Measurements from ENCODE around the gene CAPN12. TPM values are rescaled to one million over a fixed set of nuclear protein-coding genes. Genes with fewer than 3 reads are reported as not detected.

The CAPN12 gene
- total and polyA plus RNA-seq, 10 of the 15 experiments (the other 5 are each of a cell fraction or from before 2014, with no cell fraction given), result 0.64 to 4.6 (median 2.0) TPM

GRCh38 chr19:38727306-38727867, 16.9 kb downstream of the CAPN12 start:
- no TSS peak for BruUV-seq (replicated peaks)
- Histone ChIP-seq H3K27me3 (replicated peaks in 1 of 2; ENCODE audit: control insufficient read depth in 2 of 2, insufficient read depth in 2 of 2, low read length in 1 of 2) (no peaks in the 10 kb centered on the region), H4K20me1 (ENCODE audit: control insufficient read depth, insufficient read depth) (no peaks in the 10 kb centered on the region), H3K9me3 (replicated peaks; ENCODE audit: control insufficient read depth, insufficient read depth, low read length) (no peaks in the 10 kb centered on the region), H3K27ac (ENCODE audit: control insufficient read depth, insufficient read depth) (no peak overlapping the region), H3K36me3 (ENCODE audit: control insufficient read depth in 2 of 2, insufficient read depth in 2 of 2, low read length in 1 of 2) (peaks cover 9 to 39% of the 10 kb centered on the region in 2 experiments; a peak in 3 of 4 replicates), H3K4me3 (no peak overlapping the region), H3K4me1 (ENCODE audit: control insufficient read depth, insufficient read depth, low read length) (no peaks in the 10 kb centered on the region), H3K79me2 (ENCODE audit: control insufficient read depth, insufficient read depth, low read length) (no peaks in the 10 kb centered on the region), H2AFZ (ENCODE audit: control insufficient read depth, low read depth, low read length) (no peak overlapping the region), H3K9ac (ENCODE audit: control insufficient read depth, insufficient read depth, low read length) (no peak overlapping the region), H3K4me2 (ENCODE audit: control insufficient read depth, insufficient read depth) (no peak overlapping the region)
- no peak for ATAC-seq
- RAD21 ChIA-PET (ENCODE audit: unreplicated experiment), result no interaction called here
- FAIRE-seq, result no peak
- intact Hi-C loops (cut with micrococcal nuclease; ENCODE audit: unreplicated experiment) (no loop called here), in situ Hi-C loops (cut with MboI) (no loop called here)
- SMC1A ChIA-PET (ENCODE audit: uncharacterized antibody, unreplicated experiment), result no interaction called here
- no peak for DNase-seq (ENCODE audit: low read depth, low spot score)
- POLR2A ChIA-PET, result no interaction called here
- 91% methylated on average over 17 of the region's 17 CpGs for WGBS (ENCODE audit: insufficient coverage, insufficient replicate concordance, low lambda C conversion rate, missing lambda C conversion rate)
- no peak for TF ChIP-seq CREM (IDR thresholded peaks at IDR 0.05; ENCODE audit: low read depth)
- TF ChIP-seq JUND (IDR thresholded peaks at IDR 0.05; ENCODE audit: low read depth, low read length), result no peak
- TF ChIP-seq E4F1 (IDR thresholded peaks at IDR 0.05; ENCODE audit: borderline replicate concordance, partially characterized antibody), result no peak
- CTCF ChIA-PET, result no interaction called here

DNA sequence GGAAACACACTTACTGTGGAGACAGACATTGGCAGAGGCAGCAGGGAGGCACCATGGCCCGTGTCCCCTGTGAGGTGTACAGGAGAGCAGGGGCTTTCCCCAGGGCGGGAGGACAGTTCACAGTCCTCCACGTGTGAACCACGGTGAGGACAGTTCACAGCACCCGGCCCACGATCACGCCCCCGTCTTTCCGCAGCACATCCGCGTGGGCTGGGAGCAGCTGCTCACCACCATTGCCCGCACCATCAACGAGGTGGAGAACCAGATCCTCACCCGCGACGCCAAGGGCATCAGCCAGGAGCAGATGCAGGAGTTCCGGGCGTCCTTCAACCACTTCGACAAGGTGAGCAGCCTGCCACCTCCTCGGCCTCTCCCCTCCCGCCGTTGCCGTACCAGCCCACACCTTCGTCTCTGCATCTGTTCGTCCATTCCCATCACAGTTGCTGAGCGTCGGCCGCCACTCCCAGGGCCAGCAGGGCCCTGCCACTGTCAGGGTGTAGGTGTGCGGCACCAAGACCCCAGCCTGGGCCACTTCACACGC, 17.4 kb downstream of the CAPN12 start:
- Histone ChIP-seq H3K27ac (ENCODE audit: control insufficient read depth, insufficient read depth) (no peak overlapping the region), H4K20me1 (ENCODE audit: control insufficient read depth, insufficient read depth) (no peaks in the 10 kb centered on the region), H3K36me3 (ENCODE audit: control insufficient read depth in 2 of 2, insufficient read depth in 2 of 2, low read length in 1 of 2) (peaks cover 9 to 39% of the 10 kb centered on the region in 2 experiments), H3K9me3 (replicated peaks; ENCODE audit: control insufficient read depth, insufficient read depth, low read length) (no peaks in the 10 kb centered on the region), H3K9ac (ENCODE audit: control insufficient read depth, insufficient read depth, low read length) (no peak overlapping the region), H3K27me3 (replicated peaks in 1 of 2; ENCODE audit: control insufficient read depth in 2 of 2, insufficient read depth in 2 of 2, low read length in 1 of 2) (no peaks in the 10 kb centered on the region), H3K79me2 (ENCODE audit: control insufficient read depth, insufficient read depth, low read length) (no peaks in the 10 kb centered on the region), H3K4me1 (ENCODE audit: control insufficient read depth, insufficient read depth, low read length) (no peaks in the 10 kb centered on the region), H3K4me2 (ENCODE audit: control insufficient read depth, insufficient read depth) (no peak overlapping the region), H2AFZ (ENCODE audit: control insufficient read depth, low read depth, low read length) (no peak overlapping the region), H3K4me3 (no peak overlapping the region)
- TF ChIP-seq WRNIP1 (IDR thresholded peaks at IDR 0.05; ENCODE audit: borderline replicate concordance, low read depth, low read length), result no peak
- TF ChIP-seq, protein P1, sequence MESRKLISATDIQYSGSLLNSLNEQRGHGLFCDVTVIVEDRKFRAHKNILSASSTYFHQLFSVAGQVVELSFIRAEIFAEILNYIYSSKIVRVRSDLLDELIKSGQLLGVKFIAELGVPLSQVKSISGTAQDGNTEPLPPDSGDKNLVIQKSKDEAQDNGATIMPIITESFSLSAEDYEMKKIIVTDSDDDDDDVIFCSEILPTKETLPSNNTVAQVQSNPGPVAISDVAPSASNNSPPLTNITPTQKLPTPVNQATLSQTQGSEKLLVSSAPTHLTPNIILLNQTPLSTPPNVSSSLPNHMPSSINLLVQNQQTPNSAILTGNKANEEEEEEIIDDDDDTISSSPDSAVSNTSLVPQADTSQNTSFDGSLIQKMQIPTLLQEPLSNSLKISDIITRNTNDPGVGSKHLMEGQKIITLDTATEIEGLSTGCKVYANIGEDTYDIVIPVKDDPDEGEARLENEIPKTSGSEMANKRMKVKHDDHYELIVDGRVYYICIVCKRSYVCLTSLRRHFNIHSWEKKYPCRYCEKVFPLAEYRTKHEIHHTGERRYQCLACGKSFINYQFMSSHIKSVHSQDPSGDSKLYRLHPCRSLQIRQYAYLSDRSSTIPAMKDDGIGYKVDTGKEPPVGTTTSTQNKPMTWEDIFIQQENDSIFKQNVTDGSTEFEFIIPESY (IDR thresholded peaks at IDR 0.05), result 0 out of 2 replicates have a peak, but pooled peaks have one; percentile 76
- peak; percentile 14; the same call in 1 of the 2 replicates for TF ChIP-seq POLR2A (IDR thresholded peaks at IDR 0.05; ENCODE audit: low read depth, low read length)
- no peak for ATAC-seq
- in situ Hi-C loops (cut with MboI), result no loop called here
- ChIA-PET RAD21 (ENCODE audit: unreplicated experiment) (interaction anchor here (0.5 kb wide), 1 partner anchor 206 kb away, joined by 3 read pairs; no protein-coding TSS in a partner anchor), SMC1A (ENCODE audit: uncharacterized antibody, unreplicated experiment) (no interaction called here), CTCF (interaction anchor here (1.1 kb wide), 1 partner anchor 203 kb away, joined by 3 read pairs; the partner anchor contains the start of genes MRPS12 and SARS2), POLR2A (interaction anchor here (0.5 kb wide), 1 partner anchor 1831 kb away, joined by 3 read pairs; no protein-coding TSS in a partner anchor)
- DNase-seq (ENCODE audit: low read depth, low spot score), result no peak
- intact Hi-C loops (cut with micrococcal nuclease; ENCODE audit: unreplicated experiment), result no loop called here
- no TSS peak for BruUV-seq (replicated peaks)
- WGBS (ENCODE audit: insufficient coverage, insufficient replicate concordance, low lambda C conversion rate, missing lambda C conversion rate), result 77% methylated on average over 30 of the region's 30 CpGs
- FAIRE-seq, result no peak

Measured in GM12878 (cell line).